ENCODE measurements around the gene NAPG.

- TF ChIP-seq CTCF (conservative IDR thresholded peaks at IDR 0.05; ENCODE audit: low read length), result peak; percentile 91
- TF ChIP-seq EZH2phosphoT487 (IDR thresholded peaks at IDR 0.05; ENCODE audit: borderline replicate concordance), result no peak
Observed at GRCh38 chr18:10519999-10520935, 5.6 kb upstream of the NAPG start.
